Calu3 (cell line): ENCODE data around the gene LETM1. TPM values are rescaled to one million over a fixed set of nuclear protein-coding genes. Genes with fewer than 3 reads are reported as not detected.

Source experiments
- BruUV-seq: library from RNA; stranded (reverse); fragments of 400-500 nt; replicated peaks from 2 replicates; lab custom pipeline; 2021; lab: Mats Ljungman, UMichigan
- CTCF ChIA-PET: fragments of 300-600 bp; sonication (Branson Sonifier 250); formaldehyde crosslinking; loops from one replicate; lab custom pipeline; 2022; ENCODE audit warnings: antibody characterized with exemption; lab: Charles Lee
- DNase-seq: peaks from one replicate; pipeline ENCODE4 v3.0.0; 2022
- H3K27ac Mint-ChIP-seq: one replicate; pipeline ENCODE4 v1.8.0; 2022; ENCODE audit warnings: mixed read lengths; ENCODE audit not compliant: unreplicated experiment
- H3K27me3 Mint-ChIP-seq: one replicate; pipeline ENCODE4 v1.8.0; 2022; ENCODE audit warnings: mixed read lengths; ENCODE audit not compliant: unreplicated experiment
- H3K36me3 Mint-ChIP-seq: one replicate; pipeline ENCODE4 v1.8.0; 2022; ENCODE audit warnings: mild to moderate bottlenecking, moderate library complexity, mixed read lengths; ENCODE audit not compliant: insufficient read depth, unreplicated experiment
- H3K4me1 Mint-ChIP-seq: one replicate; pipeline ENCODE4 v1.8.0; 2022; ENCODE audit warnings: mild to moderate bottlenecking, low read depth, mixed read lengths; ENCODE audit not compliant: unreplicated experiment
- H3K4me3 Mint-ChIP-seq: one replicate; pipeline ENCODE4 v1.8.0; 2022; ENCODE audit warnings: mild to moderate bottlenecking, low read depth, moderate library complexity, mixed read lengths; ENCODE audit not compliant: unreplicated experiment
- H3K9me3 Mint-ChIP-seq: one replicate; pipeline ENCODE4 v1.8.0; 2022; ENCODE audit warnings: low read depth, mixed read lengths; ENCODE audit not compliant: unreplicated experiment
- CTCF ChIP-seq: fragments of 200-600 bp; IDR thresholded peaks from one replicate; pipeline ENCODE4 v1.8.0; 2022; ENCODE audit warnings: antibody characterized with exemption; ENCODE audit not compliant: unreplicated experiment
- intact Hi-C: fragments of 100-400 bp; cut with micrococcal nuclease; formaldehyde crosslinking; loops from one replicate; pipeline ENCODE4 v1.10.0; 2022; ENCODE audit not compliant: unreplicated experiment
- total RNA-seq: library from RNA; stranded (reverse); gene quantifications from 2 replicates; pipeline ENCODE4 v1.2.3, GENCODE V29; 2022

LETM1 gene
- total RNA-seq, 1 experiment from 2014 or later = 47.2 TPM

GRCh38 chr4:1804638-1805492 is 51.1 kb downstream of the LETM1 start:
- no peak for TF ChIP-seq CTCF
- no peak overlapping the region for H3K4me3 Mint-ChIP-seq
- H3K27me3 Mint-ChIP-seq = no peaks in the 10 kb centered on the region
- intact Hi-C loops = no loop called here
- no peaks in the 10 kb centered on the region for H3K4me1 Mint-ChIP-seq
- no peak for DNase-seq
- CTCF ChIA-PET = no interaction called here
- H3K27ac Mint-ChIP-seq = no peak overlapping the region
- peaks cover 6% of the 10 kb centered on the region for H3K36me3 Mint-ChIP-seq
- BruUV-seq = no TSS peak
- no peaks in the 10 kb centered on the region for H3K9me3 Mint-ChIP-seq

- CTCF ChIA-PET = no interaction called here
- DNase-seq = no peak
- Mint-ChIP-seq H3K4me1 (no peaks in the 10 kb centered on the region), H3K4me3 (no peak overlapping the region), H3K27me3 (no peaks in the 10 kb centered on the region), H3K27ac (no peak overlapping the region), H3K9me3 (no peaks in the 10 kb centered on the region), H3K36me3 (peaks cover 6% of the 10 kb centered on the region)
- no TSS peak for BruUV-seq
- intact Hi-C loops = no loop called here
- TF ChIP-seq CTCF = no peak
These were observed 52.2 kb downstream of the LETM1 start for GRCh38 chr4:1803523-1804423.

- H3K36me3 Mint-ChIP-seq = peaks cover 7% of the 10 kb centered on the region
- H3K27me3 Mint-ChIP-seq = no peaks in the 10 kb centered on the region
- no peak for TF ChIP-seq CTCF
- no peak overlapping the region for H3K4me3 Mint-ChIP-seq
- CTCF ChIA-PET = no interaction called here
- DNase-seq = no peak
- no peaks in the 10 kb centered on the region for H3K4me1 Mint-ChIP-seq
- no peaks in the 10 kb centered on the region for H3K9me3 Mint-ChIP-seq
- no peak overlapping the region for H3K27ac Mint-ChIP-seq
- intact Hi-C loops = no loop called here
- BruUV-seq = no TSS peak
These were observed 53.0 kb downstream of the LETM1 start for GRCh38 chr4:1802720-1803522.

DNA sequence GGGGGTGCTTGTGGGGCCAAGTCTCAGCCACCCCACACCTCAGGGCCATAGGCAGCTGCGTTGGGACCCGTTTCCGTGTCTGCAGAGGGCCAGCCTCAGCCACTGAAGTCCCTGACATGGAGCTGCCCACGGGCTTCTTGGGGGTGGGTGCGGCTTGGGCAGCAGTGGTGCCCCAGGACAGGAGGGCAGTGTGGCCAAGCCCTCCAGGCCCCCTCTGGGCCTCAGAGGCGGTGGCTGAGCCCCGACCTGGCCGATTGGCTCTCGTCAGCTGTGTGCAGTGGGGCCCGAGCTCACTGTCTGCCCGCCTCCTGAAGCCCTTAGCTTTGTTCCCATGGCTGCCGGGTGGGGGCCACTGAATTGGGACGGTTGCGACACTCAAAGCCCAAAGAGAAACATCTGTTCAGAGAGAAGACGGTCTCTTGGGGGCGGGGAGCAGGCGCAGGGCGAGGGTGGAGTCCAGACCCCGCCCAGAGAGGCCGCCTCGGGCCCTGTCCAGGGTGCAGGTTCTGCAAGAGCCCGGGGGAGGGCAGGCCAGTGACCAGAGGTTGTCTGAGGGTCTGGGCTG is 53.7 kb downstream of the LETM1 start:
- no peak for TF ChIP-seq CTCF
- no peak overlapping the region for H3K4me3 Mint-ChIP-seq
- DNase-seq = no peak
- no TSS peak for BruUV-seq
- no peaks in the 10 kb centered on the region for H3K9me3 Mint-ChIP-seq
- H3K36me3 Mint-ChIP-seq = peaks cover 11% of the 10 kb centered on the region
- intact Hi-C loops = no loop called here
- CTCF ChIA-PET = no interaction called here
- H3K4me1 Mint-ChIP-seq = no peaks in the 10 kb centered on the region
- no peaks in the 10 kb centered on the region for H3K27me3 Mint-ChIP-seq
- H3K27ac Mint-ChIP-seq = no peak overlapping the region
